GM20431 (cell line): ENCODE data around the gene SNAP47.

Experiments
- in situ Hi-C: fragments of 300-500 bp; cut with MseI, MboI; formaldehyde crosslinking; loops from one replicate; pipeline ENCODE4 v1.15.0; 2020; ENCODE audit warnings: low sequenced_read_pairs; ENCODE audit not compliant: unreplicated experiment

The SNAP47 gene

DNA sequence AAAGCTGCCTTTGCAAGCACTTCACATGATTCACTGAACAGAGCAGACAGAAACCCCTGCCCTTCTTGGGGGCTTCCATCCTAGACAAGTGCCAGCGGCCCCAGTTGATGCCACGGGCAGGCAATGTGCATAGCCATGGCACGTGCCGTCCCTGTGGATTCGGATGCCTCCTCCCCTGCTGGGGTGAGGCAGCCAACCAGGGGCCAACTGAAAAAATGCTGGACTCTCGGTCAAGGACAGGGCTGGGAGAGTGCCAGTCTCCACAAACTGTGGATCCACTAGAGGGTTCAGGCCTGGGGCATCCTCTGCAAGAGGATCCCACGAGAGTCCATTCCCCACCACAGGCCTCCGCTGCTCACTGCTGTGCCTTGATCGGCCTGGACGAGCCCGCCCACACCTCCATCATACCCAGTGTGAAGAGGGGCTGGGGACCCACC is 4.0 kb upstream of the SNAP47 start:
- in situ Hi-C loops, result no loop called here

DNA sequence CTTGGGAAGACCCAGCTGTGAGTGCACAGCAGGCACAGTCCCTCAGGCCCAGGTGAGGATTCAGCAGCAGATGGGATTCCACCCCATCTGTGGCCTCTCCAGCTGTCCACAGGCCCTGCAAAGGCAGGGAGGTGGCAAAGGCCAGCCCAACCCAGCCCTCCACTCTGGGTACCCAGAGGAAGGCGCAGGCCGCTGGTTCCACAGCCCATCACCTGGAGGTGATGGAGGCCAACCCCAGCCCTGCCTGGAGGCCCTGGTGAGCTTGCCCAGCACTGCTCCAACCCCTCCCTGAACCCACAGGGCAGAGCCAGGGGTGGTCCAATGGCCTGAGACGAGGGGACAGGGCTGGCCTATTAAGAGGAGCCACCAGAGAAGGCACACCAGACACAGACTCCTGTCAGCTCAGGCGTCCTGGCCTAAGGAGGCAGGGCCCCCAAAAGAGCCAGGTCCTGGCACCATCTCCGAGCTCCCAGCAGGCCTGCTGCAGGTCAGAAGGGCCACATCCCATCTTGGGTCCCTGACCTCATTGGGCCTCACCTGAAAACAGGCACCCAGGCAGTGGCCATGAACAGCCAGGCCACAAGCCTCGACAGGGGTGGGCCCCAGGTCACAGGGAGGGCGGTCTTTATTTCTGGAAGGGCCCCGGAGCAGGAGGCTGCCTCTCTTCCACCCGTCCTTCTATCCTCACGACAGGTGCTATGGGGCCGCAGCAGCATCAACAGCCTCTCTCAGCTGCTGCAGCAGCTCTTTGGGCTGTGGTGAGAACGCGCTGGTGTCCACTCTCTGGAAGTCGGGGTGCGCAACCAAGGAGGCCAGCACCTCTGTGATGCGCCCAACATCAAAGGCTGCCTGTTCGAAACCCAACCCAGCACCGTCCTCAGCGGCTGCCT is 3.3 kb upstream of the SNAP47 start:
- in situ Hi-C loops, result no loop called here

DNA sequence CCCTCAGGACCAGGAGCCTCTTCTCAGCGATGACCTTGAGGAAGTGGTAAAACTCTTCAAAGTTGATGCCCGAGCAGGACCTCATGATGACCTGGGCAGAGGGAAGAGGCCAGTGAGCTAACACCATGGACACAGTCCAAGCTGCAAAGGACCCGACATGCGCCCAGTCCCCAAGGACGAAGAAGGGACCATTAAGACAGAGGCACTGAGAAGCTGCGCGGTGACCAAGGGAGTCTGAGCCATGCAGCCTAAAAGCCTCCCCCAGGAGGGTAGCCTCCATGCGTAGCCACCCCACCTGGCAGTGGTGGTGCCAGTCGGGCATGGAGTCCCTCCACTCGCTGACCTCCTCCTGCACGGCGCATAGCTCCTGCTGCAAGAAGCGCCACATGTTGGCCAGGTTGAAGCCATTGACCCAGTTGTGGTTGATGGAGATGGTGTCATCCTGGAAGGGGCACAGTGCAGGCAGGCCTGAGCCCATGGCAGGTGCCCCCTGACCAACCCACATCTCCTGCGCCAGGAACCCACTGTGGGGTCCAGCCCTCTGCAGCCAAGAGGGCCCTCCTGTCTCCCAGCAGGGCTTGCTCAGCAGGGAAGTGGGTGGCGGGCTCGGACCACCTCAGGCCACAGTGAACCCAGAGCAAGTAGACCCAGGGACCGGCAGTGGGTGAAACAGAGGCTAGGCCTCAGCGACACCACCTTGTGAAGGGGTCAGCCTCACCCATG is 2.5 kb upstream of the SNAP47 start:
- in situ Hi-C loops, result no loop called here

DNA sequence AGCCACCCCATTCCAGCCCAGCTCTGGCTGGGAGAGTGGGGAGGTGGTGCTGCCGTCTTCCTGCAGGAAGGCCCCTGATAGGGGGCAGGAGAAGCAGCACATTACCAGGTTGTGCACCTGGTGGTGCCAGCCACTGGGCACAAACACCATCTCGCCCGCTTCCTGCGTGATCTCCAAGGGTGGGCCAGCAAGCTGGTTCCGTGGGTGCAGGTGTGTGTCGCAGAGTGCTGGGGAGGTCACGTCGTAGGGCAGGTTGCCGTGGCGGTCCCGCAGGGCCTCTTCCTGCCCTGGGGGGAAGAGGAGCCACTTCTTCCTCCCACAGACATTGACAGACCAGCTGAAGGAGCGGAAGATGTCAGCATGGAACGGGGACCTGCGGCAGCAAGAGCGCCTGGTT is 1.9 kb upstream of the SNAP47 start:
- in situ Hi-C loops, result no loop called here

DNA sequence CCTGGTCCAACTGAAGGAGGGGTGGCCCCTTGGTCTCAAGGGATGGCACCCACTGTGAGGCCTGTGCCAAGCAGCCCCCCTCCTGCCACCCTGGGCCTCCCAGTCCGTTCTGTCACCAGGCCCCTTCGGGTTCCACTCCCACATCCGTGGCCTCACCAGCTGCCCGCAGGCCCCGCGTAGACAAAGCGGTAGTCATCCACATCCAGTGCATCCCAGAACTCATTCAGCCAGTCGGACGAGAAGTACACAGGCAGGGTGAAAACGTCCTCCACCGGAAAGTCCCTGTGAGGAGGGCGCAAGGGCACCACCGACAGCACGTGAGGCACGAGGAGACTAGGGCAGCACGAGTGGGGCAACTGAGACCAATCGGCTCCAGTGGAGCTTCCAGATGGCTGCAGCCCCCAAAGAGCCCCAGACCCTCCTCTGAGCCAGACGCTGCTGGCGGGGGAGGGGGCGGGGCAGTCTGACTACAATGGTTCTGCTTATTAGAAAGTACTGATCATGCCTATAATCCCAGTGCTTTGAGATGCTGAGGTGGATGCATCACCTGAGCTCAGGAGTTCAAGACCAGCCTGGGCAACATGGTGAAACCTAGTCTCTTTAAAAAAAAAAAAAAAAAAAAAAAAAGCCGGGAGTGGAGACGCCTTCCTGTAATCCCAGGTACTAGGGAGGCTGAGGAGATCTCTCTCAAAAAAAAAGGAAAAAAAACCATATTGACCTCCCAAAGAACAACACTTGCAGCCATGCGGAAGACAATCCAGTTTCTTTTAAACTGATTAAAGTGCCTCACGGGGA is 1.3 kb upstream of the SNAP47 start:
- in situ Hi-C loops, result no loop called here

DNA sequence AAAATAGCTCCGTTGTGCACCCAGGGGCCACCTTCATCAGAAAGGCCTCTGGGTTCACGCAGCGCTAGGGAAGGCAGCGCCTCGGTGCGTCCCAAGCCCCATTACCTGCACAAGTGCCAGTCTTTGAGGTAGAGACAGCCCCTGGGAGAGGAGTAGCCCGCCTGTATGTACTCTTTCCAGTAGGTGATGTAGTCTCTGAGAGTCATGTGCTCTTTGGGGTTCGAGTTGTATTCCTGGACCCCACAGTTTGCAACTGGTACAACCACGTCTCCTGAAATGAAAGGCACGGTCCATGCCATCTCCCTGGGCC is 734 bp upstream of the SNAP47 start:
- in situ Hi-C loops, result no loop called here

DNA sequence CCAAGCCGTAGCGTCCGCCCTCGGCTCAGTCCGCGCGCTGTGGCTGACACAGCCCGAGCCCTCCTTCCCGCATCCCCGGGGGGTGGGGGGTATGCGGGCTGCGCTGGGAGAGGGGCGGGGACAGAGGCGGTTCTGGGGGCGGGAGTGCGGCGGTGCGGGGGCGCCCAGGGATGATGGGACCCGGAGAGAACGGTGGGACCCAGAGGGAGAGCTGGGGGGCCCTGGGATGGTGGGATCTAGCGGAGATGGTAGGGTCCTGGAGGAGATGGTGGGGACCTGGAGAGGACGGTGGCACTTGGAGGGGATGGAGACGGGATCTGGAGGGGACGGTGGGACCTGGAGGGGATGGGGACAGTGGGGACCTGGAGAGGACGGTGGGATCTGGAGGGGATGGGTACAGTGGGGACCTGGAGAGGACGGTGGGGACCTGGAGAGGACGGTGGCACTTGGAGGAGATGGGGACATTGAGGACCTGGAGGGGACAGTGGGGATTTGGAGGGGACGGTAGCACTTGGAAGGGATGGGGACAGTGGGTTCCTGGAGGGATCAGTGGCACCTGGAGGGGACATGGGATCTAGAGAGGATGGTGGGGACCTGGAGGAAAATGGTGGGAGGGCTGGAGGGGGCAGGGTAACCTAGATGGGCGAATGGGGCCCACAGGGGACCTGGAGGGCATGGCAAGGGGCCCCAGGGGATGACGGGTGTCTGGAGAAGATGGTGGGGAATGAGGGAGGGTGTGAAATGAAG is 477 bp downstream of the SNAP47 start:
- in situ Hi-C loops, result no loop called here

DNA sequence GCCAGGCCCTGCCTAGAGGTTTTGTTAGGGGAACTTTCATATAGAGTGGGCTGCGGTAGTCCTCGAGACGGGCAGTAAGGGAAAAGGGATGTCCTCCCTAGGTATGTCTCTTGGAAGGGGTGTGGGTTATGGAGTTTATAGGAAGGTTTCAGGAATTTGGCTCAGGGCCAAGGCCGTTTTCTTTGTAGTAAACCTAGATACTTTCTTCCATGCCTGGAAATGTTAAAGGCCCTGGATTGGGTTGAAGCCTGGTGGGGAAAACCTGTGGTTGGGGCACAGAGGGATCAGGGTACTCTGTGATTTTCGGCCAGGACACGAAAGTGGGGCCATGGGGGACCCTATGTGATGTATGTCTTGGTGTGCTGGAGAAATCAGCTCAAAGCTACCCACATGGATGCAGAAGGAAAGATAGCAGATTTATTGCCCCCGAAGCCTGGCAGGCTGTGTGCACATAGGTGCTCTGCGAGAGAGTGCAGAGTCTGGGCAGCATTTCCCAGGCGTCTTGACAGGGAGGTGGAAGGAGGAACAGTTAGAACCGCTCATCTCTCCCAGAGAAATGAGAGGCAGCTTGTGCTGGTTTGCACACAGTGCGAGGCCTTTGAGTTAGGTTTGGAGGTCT is 1.7 kb downstream of the SNAP47 start:
- in situ Hi-C loops, result no loop called here

DNA sequence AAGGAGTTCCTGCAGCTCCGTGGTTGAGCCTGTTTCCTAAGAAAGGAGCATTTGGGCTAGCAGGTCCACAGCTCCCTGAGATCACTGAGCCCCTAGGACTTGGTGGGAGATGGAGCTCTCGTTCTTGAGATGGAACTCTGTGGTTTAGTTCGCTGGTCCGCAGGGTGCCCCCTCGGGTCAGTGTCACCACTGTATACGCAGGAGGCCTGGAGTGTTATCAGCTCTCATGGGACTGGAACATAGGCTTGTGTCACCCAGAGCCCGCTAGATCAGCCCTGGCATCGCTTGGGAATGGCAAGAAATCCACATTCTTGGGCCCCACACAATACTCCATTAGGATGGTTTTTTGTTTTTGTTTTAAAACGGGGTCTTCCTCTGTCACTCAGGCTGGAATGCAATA is 3.6 kb downstream of the SNAP47 start:
- in situ Hi-C loops, result no loop called here

DNA sequence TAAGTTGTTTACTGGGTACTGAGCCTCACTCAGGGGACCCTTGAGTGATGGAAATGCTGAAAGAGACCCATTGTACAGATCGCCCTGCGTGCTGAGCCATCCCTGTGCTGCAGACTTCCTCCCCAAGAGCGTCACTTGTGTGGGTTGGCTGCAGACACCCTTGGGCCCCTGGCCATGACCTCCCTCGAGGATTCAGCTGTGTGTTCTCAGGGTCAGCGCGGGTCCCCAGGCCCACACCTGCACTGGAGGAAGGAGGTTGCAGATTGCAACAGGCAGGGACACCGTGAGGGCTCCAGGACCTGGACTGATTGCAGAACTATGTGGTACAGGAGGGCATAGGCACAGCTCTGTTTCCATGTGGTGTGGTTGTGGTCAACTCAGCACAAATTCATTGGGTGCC is 4.4 kb downstream of the SNAP47 start:
- in situ Hi-C loops, result no loop called here

DNA sequence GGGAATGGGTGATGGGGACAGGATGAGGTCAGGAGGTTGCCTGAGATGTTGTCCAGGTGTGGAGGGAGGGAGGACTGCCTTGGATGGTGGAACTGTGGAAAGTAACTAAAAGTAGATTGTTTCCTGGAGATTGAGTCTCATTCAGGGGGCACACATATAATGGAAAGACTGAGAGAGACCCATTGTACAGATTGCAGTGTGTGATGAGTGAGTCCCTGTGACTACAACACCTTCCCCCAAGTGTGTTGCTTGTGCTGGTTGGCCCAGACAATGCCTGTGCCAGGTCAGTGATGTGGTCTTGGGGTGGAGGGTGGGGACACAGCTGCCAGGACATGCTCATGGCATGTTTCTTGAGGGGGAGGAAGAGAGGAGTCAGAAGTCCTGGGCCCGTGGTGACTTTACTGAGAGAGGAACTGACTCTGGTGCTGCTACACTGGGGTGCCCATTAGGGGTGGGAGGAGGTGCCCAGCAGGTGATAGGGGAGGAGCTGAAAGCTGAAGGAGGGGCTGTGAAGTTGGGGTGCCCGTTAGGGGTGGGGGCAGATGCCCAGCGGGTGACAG is 5.2 kb downstream of the SNAP47 start:
- in situ Hi-C loops, result no loop called here

DNA sequence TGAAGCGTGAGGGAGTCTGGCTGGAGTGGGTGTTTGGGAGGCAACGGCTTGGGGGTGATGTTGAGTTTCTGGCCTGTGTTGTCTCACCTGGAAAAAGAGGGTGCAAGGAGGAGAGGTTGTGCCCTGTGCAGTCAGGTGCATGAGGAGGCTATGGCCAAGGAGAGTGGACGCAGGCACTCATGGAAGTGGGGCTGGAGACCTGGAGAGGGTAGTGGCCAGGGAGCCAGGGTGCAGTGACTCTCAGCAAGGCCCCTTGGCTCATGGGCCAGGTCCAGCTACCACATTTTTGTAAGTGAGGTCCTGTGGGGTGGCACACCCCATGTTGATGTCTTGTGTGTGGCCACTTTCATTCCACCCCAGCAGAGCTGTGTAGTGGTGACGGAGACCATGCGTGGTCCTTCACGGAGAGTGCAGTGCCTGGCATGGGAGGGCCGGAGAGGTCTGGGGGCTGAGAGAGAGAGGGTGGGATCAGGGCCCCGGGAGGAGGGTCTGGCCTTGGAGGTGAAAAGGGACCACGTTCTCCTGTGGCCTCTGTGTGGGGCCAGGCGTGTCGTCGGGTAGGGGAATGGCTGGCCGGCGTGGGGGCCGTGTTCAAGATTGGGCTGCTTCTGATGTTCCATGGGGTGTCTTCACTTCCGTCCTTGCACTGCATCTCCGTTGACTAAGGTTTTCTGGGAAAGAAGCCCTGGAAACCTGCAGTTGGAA is 6.1 kb downstream of the SNAP47 start:
- in situ Hi-C loops, result no loop called here

DNA sequence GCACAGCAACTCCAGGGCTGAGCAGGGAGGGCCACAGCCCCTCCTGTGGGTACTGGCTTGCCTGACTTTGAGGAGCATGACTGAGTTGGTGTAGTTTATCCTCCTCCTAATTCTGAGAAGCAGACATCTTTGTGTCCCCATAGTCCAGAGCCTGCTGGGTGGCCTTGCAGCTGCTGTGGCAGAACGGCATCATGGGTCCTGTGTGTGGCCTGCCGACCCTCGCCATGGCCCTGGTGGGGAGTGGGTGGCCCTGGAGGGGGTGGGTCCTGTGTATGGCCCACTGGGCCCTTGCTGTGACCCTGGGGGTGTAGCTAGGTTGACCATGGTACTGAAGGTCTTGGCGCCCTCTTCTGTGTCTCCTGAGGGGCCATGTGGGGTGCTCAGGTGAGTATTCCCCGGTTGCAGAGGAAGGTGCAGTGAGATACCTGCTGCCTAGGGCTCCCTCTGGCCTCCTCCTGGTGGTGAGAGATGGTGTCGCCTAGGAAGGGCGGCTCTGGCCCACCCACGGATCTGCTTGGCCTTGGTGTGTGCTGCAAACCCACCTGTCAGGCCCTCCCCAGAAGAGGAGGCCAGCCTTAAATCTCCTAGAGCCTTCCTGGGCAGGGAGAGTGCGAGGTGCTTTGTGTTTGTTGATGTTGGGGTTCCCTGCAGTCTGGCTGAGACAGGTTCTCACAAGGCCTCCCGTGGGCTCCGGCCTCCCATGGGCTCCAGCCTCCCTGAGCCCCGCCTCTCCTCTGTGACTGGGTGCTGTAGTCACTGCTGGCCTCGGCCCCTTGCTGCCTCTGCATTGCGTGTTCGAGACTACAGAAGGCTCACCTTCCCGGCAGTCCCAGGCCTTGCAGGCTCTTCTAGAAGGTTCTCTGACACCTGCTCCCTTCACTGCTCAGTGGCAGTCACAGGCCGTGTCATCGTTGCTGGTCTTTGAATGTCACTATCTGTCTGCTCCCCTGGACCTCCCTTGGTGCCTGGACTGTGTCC is 7.8 kb downstream of the SNAP47 start:
- in situ Hi-C loops, result no loop called here

DNA sequence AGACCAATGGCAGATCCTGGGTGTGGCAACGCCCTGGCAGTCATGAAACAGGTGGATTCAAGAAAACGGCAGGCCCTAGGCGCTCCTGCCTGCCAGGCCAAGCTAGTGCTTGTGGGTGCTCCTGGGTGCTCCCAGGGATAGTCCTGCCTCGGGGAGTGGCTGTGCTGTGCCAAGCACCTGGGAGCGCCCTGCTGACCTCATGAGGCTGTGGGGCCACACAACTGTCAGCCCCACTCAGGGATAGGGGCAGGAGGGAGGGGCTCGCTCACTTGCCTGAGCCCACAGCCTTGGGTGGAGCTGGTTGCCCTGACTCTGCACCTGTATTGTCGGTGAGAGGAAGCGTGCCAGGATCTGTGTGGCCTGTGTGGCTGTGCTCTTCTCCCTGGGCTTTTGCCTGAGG is 9.4 kb downstream of the SNAP47 start:
- in situ Hi-C loops, result no loop called here

DNA sequence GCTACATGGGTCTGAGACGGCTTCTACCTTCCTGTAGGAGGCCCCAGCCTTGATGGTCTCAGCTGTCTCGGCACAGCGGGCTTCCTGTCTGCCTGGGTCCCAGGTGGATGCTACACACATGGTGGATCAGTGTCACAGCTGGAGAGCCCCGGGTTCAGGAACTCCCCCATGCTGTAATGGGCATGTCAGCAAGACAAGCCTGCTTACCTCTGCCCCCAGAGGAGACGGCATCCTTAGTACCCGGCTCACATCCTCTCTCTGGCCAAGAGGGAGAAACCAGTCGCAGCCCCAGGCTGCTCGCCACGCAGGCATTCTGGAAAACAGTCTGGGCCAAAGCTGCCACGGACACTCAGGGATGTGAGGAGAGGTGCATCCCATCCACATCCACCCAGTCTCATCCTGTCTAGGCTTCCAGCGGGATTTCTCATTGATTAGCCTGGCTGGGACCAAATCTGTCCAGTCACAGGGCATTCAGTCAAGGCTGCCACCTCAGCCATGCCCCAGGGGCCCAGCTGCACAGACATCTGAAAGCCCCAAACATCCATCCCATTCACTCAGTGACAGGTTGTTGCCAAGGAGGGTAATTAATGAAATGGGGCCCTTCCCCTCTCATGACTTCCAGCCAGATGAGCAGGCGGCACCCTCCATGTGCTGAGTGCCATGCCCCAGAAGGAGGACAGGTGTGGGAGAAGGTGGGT is 10.5 kb downstream of the SNAP47 start:
- in situ Hi-C loops, result no loop called here

DNA sequence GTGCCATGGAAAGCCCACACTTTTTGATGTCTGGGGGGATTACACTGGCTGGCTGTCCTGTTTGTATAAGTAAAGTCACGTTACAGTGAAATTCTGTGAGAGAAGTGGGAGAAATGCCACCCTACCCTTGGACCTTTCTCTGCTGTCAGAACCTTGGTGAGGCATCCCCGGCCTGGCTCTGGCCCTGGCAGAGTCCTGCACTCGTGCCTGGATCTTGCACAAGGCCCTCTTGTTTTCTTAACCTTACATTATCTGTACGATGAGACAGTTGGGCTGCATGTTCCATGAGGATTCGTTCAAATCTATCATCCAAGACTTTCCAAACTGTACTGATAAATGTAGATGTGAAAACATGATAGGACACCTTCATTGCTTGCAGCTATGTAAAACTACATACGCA is 11.4 kb downstream of the SNAP47 start:
- in situ Hi-C loops, result no loop called here

DNA sequence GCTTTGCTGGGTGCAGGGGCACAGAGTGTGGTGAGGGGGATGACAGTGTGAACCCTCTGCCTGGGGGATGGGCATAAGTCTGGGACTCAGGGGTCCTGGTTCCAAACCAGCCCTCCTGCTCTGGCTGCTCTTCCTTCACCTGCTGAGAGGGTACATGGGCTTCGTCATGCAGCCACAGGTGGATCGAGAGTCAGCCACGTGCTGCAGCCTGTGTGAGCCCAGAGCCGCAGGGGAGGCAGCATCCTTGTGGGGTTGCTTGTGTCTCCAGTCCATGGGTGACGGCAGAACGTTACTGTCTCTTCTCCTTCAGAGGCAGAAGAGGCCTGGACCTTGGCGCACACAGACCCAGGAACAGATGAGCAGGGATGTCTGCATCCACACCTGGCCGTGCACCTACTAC is 12.1 kb downstream of the SNAP47 start:
- in situ Hi-C loops, result no loop called here
